ENCODE measurements around the gene EEFSEC. TPM values are rescaled to one million over a fixed set of nuclear protein-coding genes. Genes with fewer than 3 reads are reported as not detected.
A peak's percentile ranks its signal among the peaks of the same experiment; 100 is the strongest.

EEFSEC gene
- total RNA-seq, 1 donor from 2014 or later, result 0.92 TPM

DNA sequence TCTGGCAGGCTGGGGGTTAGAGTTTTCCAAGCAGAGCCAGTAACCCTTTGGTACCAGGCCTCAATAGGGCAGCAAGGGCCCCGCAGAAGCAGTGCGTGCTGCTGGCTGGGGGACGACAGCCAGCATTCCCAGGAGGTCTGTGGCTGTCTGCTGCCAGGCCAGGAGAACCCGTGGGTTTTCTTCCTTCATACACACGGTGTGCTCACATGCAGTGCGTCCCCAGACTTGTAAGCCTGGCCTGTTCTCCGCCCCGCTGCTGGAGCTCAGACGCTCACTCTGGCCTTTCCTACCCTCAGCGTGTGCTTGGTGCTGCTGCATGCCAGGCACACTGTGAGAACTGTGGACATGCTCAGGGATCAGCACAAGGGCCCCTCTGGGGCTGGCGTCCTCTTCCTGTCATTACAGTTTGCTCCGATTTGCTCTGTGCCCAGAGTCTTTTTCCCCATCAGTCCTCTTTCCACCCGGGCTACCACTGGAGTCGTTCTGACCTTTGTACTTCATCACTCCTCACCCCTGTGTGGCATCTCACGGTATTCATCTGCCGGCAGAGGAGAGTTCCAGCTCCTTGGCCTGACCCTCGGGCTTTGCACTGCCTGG is 163.9 kb downstream of the EEFSEC start:
- Histone ChIP-seq H3K27ac (no peak overlapping the region), H3K27me3 (no peaks in the 10 kb centered on the region), H2AFZ (replicated peaks) (no peak overlapping the region), H3K36me3 (no peaks in the 10 kb centered on the region), H3K79me2 (ENCODE audit: low read depth) (no peaks in the 10 kb centered on the region), H3F3A (ENCODE audit: low read depth) (no peaks in the 10 kb centered on the region), H3K4me1 (peaks cover 5% of the 10 kb centered on the region), H4K20me1 (ENCODE audit: low read depth) (no peaks in the 10 kb centered on the region), H3K9me3 (ENCODE audit: low read depth) (no peaks in the 10 kb centered on the region), H3K4me2 (no peak overlapping the region), H3K9ac (no peak overlapping the region), H3K4me3 (no peak overlapping the region)
- Mint-ChIP-seq H3K36me3 (no peaks in the 10 kb centered on the region), H3K4me3 (no peak overlapping the region), H3K27ac (peak overlapping the region; percentile 86), H3K27me3 (ENCODE audit: insufficient read depth, low read depth) (no peaks in the 10 kb centered on the region), H3K9me3 (no peaks in the 10 kb centered on the region), H3K4me1 (peaks cover 34% of the 10 kb centered on the region)
- DNase-seq (ENCODE audit: low spot score), result no peak
- TF ChIP-seq EZH2phosphoT487 (IDR thresholded peaks at IDR 0.05), result no peak
- TF ChIP-seq EZH2 (IDR thresholded peaks at IDR 0.05), result no peak
- no peak for TF ChIP-seq CTCF (IDR thresholded peaks at IDR 0.05)

DNA sequence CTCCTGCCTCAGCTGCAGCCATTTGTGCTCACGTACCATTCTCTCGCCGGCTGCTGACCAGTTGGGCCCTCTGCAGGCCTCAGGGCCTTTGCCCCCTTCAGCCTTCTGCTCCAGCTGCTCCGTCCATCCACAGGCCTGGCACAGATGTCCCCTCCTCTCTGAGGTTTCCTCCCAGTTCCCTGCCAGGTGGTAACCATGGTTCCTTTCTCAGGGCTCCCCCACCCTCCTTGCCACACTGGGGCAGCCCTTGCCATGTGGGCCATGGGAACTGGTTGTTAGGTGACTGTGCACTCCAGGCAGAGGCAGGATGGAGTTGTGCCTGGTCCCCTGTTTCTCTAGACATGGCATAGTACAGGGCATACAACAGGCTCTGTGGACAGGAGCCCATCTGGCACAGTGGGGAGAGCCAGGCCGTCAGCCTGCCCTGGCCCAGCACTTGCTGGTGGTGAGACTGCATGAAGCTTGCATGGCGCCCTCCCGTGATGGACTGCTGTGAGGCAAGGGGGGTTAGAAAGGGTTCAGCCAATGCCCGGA is 164.5 kb downstream of the EEFSEC start:
- no peak overlapping the region for H3K4me3 Mint-ChIP-seq
- no peaks in the 10 kb centered on the region for H3K36me3 ChIP-seq
- H3F3A ChIP-seq (ENCODE audit: low read depth), result no peaks in the 10 kb centered on the region
- no peaks in the 10 kb centered on the region for H3K9me3 Mint-ChIP-seq
- H3K4me2 ChIP-seq, result no peak overlapping the region
- TF ChIP-seq EZH2phosphoT487 (IDR thresholded peaks at IDR 0.05) (no peak), EZH2 (IDR thresholded peaks at IDR 0.05) (no peak), CTCF (IDR thresholded peaks at IDR 0.05) (no peak)
- no peaks in the 10 kb centered on the region for H3K27me3 Mint-ChIP-seq (ENCODE audit: insufficient read depth, low read depth)
- H3K27me3 ChIP-seq, result no peaks in the 10 kb centered on the region
- H3K4me1 Mint-ChIP-seq, result peaks cover 35% of the 10 kb centered on the region
- H3K4me1 ChIP-seq, result peaks cover 5% of the 10 kb centered on the region
- no peaks in the 10 kb centered on the region for H3K9me3 ChIP-seq (ENCODE audit: low read depth)
- no peak overlapping the region for H3K27ac ChIP-seq
- H3K4me3 ChIP-seq, result no peak overlapping the region
- no peak overlapping the region for H2AFZ ChIP-seq (replicated peaks)
- no peak overlapping the region for H3K9ac ChIP-seq
- DNase-seq (ENCODE audit: low spot score), result no peak
- no peaks in the 10 kb centered on the region for H4K20me1 ChIP-seq (ENCODE audit: low read depth)
- no peaks in the 10 kb centered on the region for H3K79me2 ChIP-seq (ENCODE audit: low read depth)
- no peaks in the 10 kb centered on the region for H3K36me3 Mint-ChIP-seq
- H3K27ac Mint-ChIP-seq, result peak overlapping the region; percentile 50

GRCh38 chr3:128318275-128318941 is 165.1 kb downstream of the EEFSEC start:
- H3K27ac Mint-ChIP-seq, result peak overlapping the region; percentile 51

More at GRCh38 chr3:128318275-128318941, 165.1 kb downstream of the EEFSEC start:
- H3K36me3 Mint-ChIP-seq, result no peaks in the 10 kb centered on the region
- Histone ChIP-seq H3F3A (ENCODE audit: low read depth) (no peaks in the 10 kb centered on the region), H3K27me3 (no peaks in the 10 kb centered on the region), H3K4me3 (no peak overlapping the region), H3K79me2 (ENCODE audit: low read depth) (no peaks in the 10 kb centered on the region), H2AFZ (replicated peaks) (no peak overlapping the region), H3K4me1 (peaks cover 5% of the 10 kb centered on the region), H3K27ac (no peak overlapping the region), H4K20me1 (ENCODE audit: low read depth) (no peaks in the 10 kb centered on the region), H3K36me3 (no peaks in the 10 kb centered on the region), H3K9me3 (ENCODE audit: low read depth) (no peaks in the 10 kb centered on the region), H3K4me2 (no peak overlapping the region), H3K9ac (no peak overlapping the region)
- no peaks in the 10 kb centered on the region for H3K27me3 Mint-ChIP-seq (ENCODE audit: insufficient read depth, low read depth)
- no peaks in the 10 kb centered on the region for H3K9me3 Mint-ChIP-seq
- TF ChIP-seq EZH2 (IDR thresholded peaks at IDR 0.05) (no peak), CTCF (IDR thresholded peaks at IDR 0.05) (no peak), EZH2phosphoT487 (IDR thresholded peaks at IDR 0.05) (no peak)
- DNase-seq (ENCODE audit: low spot score), result no peak
- no peak overlapping the region for H3K4me3 Mint-ChIP-seq
- peaks cover 35% of the 10 kb centered on the region for H3K4me1 Mint-ChIP-seq
